Hepatocyte (in vitro differentiated cells): ENCODE measurements around the gene GAS2L1.
"Not testable (repeated sequence)": the region's sequence is repeated elsewhere in the genome, so short reads cannot be mapped to it uniquely, and the experiment has no call there.

Experiments
- EZH2 ChIP-seq: fragments of 200-600 bp; sonication (generic); IDR thresholded peaks from 2 replicates; pipeline ENCODE4 v1.6.1; 2016; ENCODE audit warnings: antibody characterized with exemption, mild to moderate bottlenecking, borderline replicate concordance
- TF ChIP-seq, protein P1 (sequence below): fragments of 200-600 bp; sonication (generic); IDR thresholded peaks from 2 replicates; pipeline ENCODE4 v1.5.1; 2016; ENCODE audit warnings: antibody characterized with exemption, mild to moderate bottlenecking; ENCODE audit not compliant: poor library complexity

DNA sequence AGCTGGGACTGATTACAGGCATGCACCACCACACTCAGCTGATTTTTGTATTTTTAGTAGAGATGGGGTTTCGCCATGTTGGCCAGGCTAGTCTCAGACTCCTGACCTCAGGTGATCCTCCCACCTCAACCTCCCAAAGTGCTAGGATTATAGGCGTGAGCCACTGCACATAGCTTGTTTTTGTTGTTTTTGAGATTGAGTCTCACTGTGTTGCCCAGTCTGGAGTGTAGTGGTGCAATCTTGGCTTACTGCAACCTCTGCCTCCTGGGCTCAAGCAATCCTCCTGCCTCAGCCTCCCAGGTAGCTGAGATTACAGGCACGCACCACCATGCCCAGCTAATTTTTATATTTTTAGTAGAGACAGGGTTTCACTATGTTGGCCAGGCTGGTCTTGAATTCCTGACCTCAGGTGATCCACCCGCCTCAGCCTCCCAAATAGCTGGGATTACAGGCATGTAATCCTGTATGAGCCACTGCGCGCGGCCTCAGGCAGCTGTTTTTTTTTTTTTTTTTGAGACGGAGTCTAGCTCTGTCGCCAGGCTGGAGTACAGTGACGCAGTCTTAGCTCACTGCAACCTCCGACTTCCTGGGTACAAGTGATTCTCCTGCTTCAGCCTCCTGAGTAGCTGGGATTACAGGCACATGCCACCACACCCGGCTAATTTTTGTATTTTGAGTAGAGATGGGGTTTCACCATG is 50.9 kb downstream of the GAS2L1 start:
- TF ChIP-seq, protein P1, sequence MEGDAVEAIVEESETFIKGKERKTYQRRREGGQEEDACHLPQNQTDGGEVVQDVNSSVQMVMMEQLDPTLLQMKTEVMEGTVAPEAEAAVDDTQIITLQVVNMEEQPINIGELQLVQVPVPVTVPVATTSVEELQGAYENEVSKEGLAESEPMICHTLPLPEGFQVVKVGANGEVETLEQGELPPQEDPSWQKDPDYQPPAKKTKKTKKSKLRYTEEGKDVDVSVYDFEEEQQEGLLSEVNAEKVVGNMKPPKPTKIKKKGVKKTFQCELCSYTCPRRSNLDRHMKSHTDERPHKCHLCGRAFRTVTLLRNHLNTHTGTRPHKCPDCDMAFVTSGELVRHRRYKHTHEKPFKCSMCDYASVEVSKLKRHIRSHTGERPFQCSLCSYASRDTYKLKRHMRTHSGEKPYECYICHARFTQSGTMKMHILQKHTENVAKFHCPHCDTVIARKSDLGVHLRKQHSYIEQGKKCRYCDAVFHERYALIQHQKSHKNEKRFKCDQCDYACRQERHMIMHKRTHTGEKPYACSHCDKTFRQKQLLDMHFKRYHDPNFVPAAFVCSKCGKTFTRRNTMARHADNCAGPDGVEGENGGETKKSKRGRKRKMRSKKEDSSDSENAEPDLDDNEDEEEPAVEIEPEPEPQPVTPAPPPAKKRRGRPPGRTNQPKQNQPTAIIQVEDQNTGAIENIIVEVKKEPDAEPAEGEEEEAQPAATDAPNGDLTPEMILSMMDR: not testable (repeated sequence)
- not testable (repeated sequence) for TF ChIP-seq EZH2
